HepG2 (cell line): ENCODE measurements around the gene NT5C1A.

Experiments used
- HCFC1 ChIP-seq: fragments of 150-350 bp; IDR thresholded peaks from 2 replicates; pipeline ENCODE4 v1.6.1; 2014; ENCODE audit warnings: low read depth, low read length
- SETDB1 ChIP-seq: sonication (generic); formaldehyde crosslinking; IDR thresholded peaks from 2 replicates; pipeline ENCODE4 v1.5.1; 2020; ENCODE audit warnings: missing genetic modification reagents, mild to moderate bottlenecking, borderline replicate concordance
- TCF7L2 ChIP-seq: IDR thresholded peaks from 2 replicates; pipeline ENCODE4 v1.6.1; 2011; ENCODE audit warnings: mild to moderate bottlenecking, low read depth, low read length, moderate library complexity
- U2AF1 ChIP-seq: fragments of 200-400 bp; formaldehyde crosslinking; optimal IDR thresholded peaks from 2 replicates; pipeline ENCODE3; 2017; ENCODE audit warnings: mild to moderate bottlenecking, low read depth, low read length
- ZC3H13 ChIP-seq: sonication (generic); formaldehyde crosslinking; IDR thresholded peaks from 2 replicates; pipeline ENCODE4 v1.8.1; 2023; ENCODE audit warnings: mild to moderate bottlenecking, missing genetic modification reagents, moderate library complexity
- ZFP37 ChIP-seq: sonication (generic); formaldehyde crosslinking; IDR thresholded peaks from 2 replicates; pipeline ENCODE4 v1.4.0; 2020; ENCODE audit warnings: missing genetic modification reagents, borderline replicate concordance
- ZFX ChIP-seq: sonication (generic); formaldehyde crosslinking; IDR thresholded peaks from 2 replicates; pipeline ENCODE4 v1.4.0; 2020; ENCODE audit warnings: mild to moderate bottlenecking, low read depth, missing genetic modification reagents, moderate library complexity
- TF ChIP-seq, protein P1 (sequence below): sonication (generic); formaldehyde crosslinking; IDR thresholded peaks from 2 replicates; pipeline ENCODE4 v1.5.0; 2020; ENCODE audit warnings: mild to moderate bottlenecking, missing genetic modification reagents, moderate library complexity
- TF ChIP-seq, protein P2 (sequence below): sonication (generic); formaldehyde crosslinking; IDR thresholded peaks from 2 replicates; pipeline ENCODE4 v1.5.1; 2020; ENCODE audit warnings: mild to moderate bottlenecking, missing genetic modification reagents, moderate library complexity
- TF ChIP-seq, protein P3 (sequence below): sonication (generic); formaldehyde crosslinking; IDR thresholded peaks from 2 replicates; pipeline ENCODE4 v1.4.0; 2020; ENCODE audit warnings: missing genetic modification reagents, mild to moderate bottlenecking, borderline replicate concordance
- TF ChIP-seq, protein P4 (sequence below): sonication (generic); formaldehyde crosslinking; IDR thresholded peaks from 2 replicates; pipeline ENCODE4 v1.4.0; 2020; ENCODE audit warnings: missing genetic modification reagents

DNA sequence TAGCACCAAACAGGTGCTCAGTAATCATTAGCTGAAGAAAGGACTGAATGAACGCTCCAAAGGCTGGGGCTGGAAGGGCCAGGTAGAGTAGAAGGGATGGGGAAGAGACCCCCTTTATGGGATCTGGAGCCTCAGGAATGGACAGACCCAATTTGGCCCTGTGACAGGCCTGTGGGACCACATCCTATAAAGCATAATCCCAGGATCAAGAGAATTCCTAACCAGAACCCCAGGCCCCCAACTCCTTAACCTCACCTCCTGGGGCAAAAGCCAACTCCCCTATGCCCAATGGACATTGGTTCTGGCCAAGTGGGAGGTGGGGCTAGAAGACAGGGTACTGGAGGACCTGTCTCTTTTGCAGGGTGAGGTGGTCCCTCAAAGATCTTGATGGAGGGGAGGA, 10.1 kb upstream of the NT5C1A start:
- TF ChIP-seq U2AF1 (no peak), SETDB1 (CRISPR knock-in tag) (no peak), ZFX (no peak), ZC3H13 (CRISPR knock-in tag) (no peak), ZFP37 (CRISPR knock-in tag) (no peak), HCFC1 (no peak), TCF7L2 (no peak)
- TF ChIP-seq, protein P1, sequence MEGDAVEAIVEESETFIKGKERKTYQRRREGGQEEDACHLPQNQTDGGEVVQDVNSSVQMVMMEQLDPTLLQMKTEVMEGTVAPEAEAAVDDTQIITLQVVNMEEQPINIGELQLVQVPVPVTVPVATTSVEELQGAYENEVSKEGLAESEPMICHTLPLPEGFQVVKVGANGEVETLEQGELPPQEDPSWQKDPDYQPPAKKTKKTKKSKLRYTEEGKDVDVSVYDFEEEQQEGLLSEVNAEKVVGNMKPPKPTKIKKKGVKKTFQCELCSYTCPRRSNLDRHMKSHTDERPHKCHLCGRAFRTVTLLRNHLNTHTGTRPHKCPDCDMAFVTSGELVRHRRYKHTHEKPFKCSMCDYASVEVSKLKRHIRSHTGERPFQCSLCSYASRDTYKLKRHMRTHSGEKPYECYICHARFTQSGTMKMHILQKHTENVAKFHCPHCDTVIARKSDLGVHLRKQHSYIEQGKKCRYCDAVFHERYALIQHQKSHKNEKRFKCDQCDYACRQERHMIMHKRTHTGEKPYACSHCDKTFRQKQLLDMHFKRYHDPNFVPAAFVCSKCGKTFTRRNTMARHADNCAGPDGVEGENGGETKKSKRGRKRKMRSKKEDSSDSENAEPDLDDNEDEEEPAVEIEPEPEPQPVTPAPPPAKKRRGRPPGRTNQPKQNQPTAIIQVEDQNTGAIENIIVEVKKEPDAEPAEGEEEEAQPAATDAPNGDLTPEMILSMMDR (CRISPR knock-in tag): no peak
- TF ChIP-seq, protein P2, sequence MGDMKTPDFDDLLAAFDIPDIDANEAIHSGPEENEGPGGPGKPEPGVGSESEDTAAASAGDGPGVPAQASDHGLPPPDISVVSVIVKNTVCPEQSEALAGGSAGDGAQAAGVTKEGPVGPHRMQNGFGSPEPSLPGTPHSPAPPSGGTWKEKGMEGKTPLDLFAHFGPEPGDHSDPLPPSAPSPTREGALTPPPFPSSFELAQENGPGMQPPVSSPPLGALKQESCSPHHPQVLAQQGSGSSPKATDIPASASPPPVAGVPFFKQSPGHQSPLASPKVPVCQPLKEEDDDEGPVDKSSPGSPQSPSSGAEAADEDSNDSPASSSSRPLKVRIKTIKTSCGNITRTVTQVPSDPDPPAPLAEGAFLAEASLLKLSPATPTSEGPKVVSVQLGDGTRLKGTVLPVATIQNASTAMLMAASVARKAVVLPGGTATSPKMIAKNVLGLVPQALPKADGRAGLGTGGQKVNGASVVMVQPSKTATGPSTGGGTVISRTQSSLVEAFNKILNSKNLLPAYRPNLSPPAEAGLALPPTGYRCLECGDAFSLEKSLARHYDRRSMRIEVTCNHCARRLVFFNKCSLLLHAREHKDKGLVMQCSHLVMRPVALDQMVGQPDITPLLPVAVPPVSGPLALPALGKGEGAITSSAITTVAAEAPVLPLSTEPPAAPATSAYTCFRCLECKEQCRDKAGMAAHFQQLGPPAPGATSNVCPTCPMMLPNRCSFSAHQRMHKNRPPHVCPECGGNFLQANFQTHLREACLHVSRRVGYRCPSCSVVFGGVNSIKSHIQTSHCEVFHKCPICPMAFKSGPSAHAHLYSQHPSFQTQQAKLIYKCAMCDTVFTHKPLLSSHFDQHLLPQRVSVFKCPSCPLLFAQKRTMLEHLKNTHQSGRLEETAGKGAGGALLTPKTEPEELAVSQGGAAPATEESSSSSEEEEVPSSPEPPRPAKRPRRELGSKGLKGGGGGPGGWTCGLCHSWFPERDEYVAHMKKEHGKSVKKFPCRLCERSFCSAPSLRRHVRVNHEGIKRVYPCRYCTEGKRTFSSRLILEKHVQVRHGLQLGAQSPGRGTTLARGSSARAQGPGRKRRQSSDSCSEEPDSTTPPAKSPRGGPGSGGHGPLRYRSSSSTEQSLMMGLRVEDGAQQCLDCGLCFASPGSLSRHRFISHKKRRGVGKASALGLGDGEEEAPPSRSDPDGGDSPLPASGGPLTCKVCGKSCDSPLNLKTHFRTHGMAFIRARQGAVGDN: no peak
- TF ChIP-seq, protein P3, sequence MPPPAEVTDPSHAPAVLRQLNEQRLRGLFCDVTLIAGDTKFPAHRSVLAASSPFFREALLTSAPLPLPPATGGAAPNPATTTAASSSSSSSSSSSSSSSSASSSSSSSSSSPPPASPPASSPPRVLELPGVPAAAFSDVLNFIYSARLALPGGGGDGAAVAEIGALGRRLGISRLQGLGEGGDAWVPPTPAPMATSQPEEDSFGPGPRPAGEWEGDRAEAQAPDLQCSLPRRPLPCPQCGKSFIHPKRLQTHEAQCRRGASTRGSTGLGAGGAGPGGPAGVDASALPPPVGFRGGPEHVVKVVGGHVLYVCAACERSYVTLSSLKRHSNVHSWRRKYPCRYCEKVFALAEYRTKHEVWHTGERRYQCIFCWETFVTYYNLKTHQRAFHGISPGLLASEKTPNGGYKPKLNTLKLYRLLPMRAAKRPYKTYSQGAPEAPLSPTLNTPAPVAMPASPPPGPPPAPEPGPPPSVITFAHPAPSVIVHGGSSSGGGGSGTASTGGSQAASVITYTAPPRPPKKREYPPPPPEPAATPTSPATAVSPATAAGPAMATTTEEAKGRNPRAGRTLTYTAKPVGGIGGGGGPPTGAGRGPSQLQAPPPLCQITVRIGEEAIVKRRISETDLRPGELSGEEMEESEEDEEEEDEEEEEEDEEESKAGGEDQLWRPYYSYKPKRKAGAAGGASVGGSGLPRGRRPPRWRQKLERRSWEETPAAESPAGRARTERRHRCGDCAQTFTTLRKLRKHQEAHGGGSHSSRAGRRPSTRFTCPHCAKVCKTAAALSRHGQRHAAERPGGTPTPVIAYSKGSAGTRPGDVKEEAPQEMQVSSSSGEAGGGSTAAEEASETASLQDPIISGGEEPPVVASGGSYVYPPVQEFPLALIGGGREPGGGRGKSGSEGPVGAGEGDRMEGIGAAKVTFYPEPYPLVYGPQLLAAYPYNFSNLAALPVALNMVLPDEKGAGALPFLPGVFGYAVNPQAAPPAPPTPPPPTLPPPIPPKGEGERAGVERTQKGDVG (CRISPR knock-in tag): no peak
- TF ChIP-seq, protein P4, sequence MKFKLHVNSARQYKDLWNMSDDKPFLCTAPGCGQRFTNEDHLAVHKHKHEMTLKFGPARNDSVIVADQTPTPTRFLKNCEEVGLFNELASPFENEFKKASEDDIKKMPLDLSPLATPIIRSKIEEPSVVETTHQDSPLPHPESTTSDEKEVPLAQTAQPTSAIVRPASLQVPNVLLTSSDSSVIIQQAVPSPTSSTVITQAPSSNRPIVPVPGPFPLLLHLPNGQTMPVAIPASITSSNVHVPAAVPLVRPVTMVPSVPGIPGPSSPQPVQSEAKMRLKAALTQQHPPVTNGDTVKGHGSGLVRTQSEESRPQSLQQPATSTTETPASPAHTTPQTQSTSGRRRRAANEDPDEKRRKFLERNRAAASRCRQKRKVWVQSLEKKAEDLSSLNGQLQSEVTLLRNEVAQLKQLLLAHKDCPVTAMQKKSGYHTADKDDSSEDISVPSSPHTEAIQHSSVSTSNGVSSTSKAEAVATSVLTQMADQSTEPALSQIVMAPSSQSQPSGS (CRISPR knock-in tag): no peak
